K562 (cell line): ENCODE results near the gene TMEM209. TPM values are rescaled to one million over a fixed set of nuclear protein-coding genes. Genes with fewer than 3 reads are reported as not detected.

ENCODE experiments used
- ARID1B ChIP-seq: fragments of 450-650 bp; IDR thresholded peaks from 2 replicates; pipeline ENCODE4 v1.6.1; 2016; ENCODE audit warnings: antibody characterized with exemption, mild to moderate bottlenecking, inconsistent platforms
- CBFA2T2 ChIP-seq: fragments of 450-650 bp; conservative IDR thresholded peaks from 2 replicates; pipeline ENCODE4 v1.6.1; 2017; ENCODE audit warnings: mild to moderate bottlenecking
- CBFA2T3 ChIP-seq: fragments of 450-650 bp; IDR thresholded peaks from 2 replicates; pipeline ENCODE4 v1.6.1; 2017
- CHCHD3 ChIP-seq: fragments of 250-450 bp; sonication (Bioruptor Pico); IDR thresholded peaks from 2 replicates; pipeline ENCODE4 v2.1.2; 2022; ENCODE audit warnings: mild to moderate bottlenecking
- FOXM1 ChIP-seq, 2 experiments: fragments of 450-650 bp in 1 of 2; sonication (generic) in 1 of 2; formaldehyde crosslinking in 1 of 2; IDR thresholded peaks; 2 replicates each; pipeline versions ENCODE4 v1.6.1 to v1.9.0; 2017 to 2022; ENCODE audit warnings: low read depth in 2 of 2, mild to moderate bottlenecking in 2 of 2, missing genetic modification reagents in 1 of 2, moderate library complexity in 1 of 2
- HDAC1 ChIP-seq, 2 experiments: fragments of 450-650 bp; IDR thresholded peaks; 2 replicates each; pipeline ENCODE4 v1.6.1; 2016 to 2017; ENCODE audit warnings: inconsistent platforms in 1 of 2, mild to moderate bottlenecking in 1 of 2, moderate library complexity in 1 of 2
- HDAC2 ChIP-seq: fragments of 450-650 bp; IDR thresholded peaks from 2 replicates; pipeline ENCODE4 v1.6.1; 2016; ENCODE audit warnings: mild to moderate bottlenecking
- KDM1A ChIP-seq, 2 experiments: fragments of 450-650 bp; IDR thresholded peaks; 2 replicates each; pipeline ENCODE4 v1.6.1; 2016; ENCODE audit warnings: mild to moderate bottlenecking in 2 of 2
- NFATC3 ChIP-seq: fragments of 450-650 bp; IDR thresholded peaks from 2 replicates; pipeline ENCODE4 v1.6.1; 2017; ENCODE audit warnings: mild to moderate bottlenecking
- NR1H2 ChIP-seq: sonication (generic); formaldehyde crosslinking; IDR thresholded peaks from 2 replicates; pipeline ENCODE4 v1.4.0; 2020; ENCODE audit warnings: mild to moderate bottlenecking, missing genetic modification reagents
- POLR2AphosphoS5 ChIP-seq: IDR thresholded peaks from 2 replicates; pipeline ENCODE4 v1.6.1; 2011; ENCODE audit warnings: mild to moderate bottlenecking, low read depth, low read length, moderate library complexity; ENCODE audit not compliant: control insufficient read depth, insufficient read depth
- PTTG1 ChIP-seq: fragments of 450-650 bp; IDR thresholded peaks from 2 replicates; pipeline ENCODE4 v1.6.1; 2016; ENCODE audit warnings: low read depth, mild to moderate bottlenecking, missing genetic modification characterization, missing compliant biosample characterization
- RCOR1 ChIP-seq, 2 experiments: IDR thresholded peaks; 2 replicates each; pipeline ENCODE4 v1.6.1; 2012; ENCODE audit warnings: low read depth in 2 of 2, low read length in 2 of 2, borderline replicate concordance in 1 of 2, improper control_type of control experiment in 1 of 2
- SMAD3 ChIP-seq: fragments of 450-650 bp; formaldehyde crosslinking; conservative IDR thresholded peaks from 2 replicates; pipeline ENCODE4 v1.4.0; 2020; ENCODE audit warnings: mild to moderate bottlenecking
- TAL1 ChIP-seq: fragments of 450-650 bp; IDR thresholded peaks from 2 replicates; pipeline ENCODE4 v1.6.1; 2016; ENCODE audit warnings: mild to moderate bottlenecking
- TCF3 ChIP-seq: sonication (generic); formaldehyde crosslinking; IDR thresholded peaks from 2 replicates; pipeline ENCODE4 v1.4.0; 2020; ENCODE audit warnings: mild to moderate bottlenecking, missing genetic modification reagents
- TEAD4 ChIP-seq, 2 experiments: sonication (generic) in 1 of 2; formaldehyde crosslinking in 1 of 2; IDR thresholded peaks; 2 replicates each; pipeline versions ENCODE4 v1.6.1 to v1.8.0; 2012 to 2022; ENCODE audit warnings: borderline replicate concordance in 1 of 2, inconsistent platforms in 1 of 2, low read length in 1 of 2, mild to moderate bottlenecking in 1 of 2, missing genetic modification reagents in 1 of 2
- TRIM24 ChIP-seq, 2 experiments: fragments of 450-650 bp; IDR thresholded peaks; 2 replicates each; pipeline ENCODE4 v1.6.1; 2016
- ZBTB26 ChIP-seq: fragments of 450-650 bp; formaldehyde crosslinking; IDR thresholded peaks from 2 replicates; pipeline ENCODE4 v1.4.0; 2022; ENCODE audit warnings: missing genetic modification characterization
- ZNF384 ChIP-seq: IDR thresholded peaks from 2 replicates; pipeline ENCODE4 v1.6.1; 2012; ENCODE audit warnings: low read depth, low read length, improper control_type of control experiment
- ZNF518B ChIP-seq: fragments of 250-450 bp; sonication (Bioruptor Pico); IDR thresholded peaks from 2 replicates; pipeline ENCODE4 v1.5.0; 2021; ENCODE audit warnings: mild to moderate bottlenecking, moderate library complexity
- ZNF699 ChIP-seq: fragments of 250-450 bp; sonication (Bioruptor Pico); IDR thresholded peaks from 2 replicates; pipeline ENCODE4 v1.8.0; 2021; ENCODE audit warnings: mild to moderate bottlenecking, moderate library complexity; ENCODE audit not compliant: insufficient replicate concordance
- polyA plus RNA-seq, 8 experiments: library from polyadenylated mRNA; depleted of rRNA in 4 of 8; stranded (reverse) in 5 of 8; unstranded in 3 of 8; fragments of >200 nt; fragmentation: Nextera tagmentation in 2 of 8; fragmentation: Illumina TruSeq in 1 of 8; extraction: Ambion mirVana in 2 of 8; extraction: Trizol in 1 of 8; gene quantifications; 2 replicates each; pipeline versions ENCODE4 v1.2.1 to v1.2.3, GENCODE V29; 2011 to 2014; ENCODE audit warnings: inconsistent platforms in 1 of 8, missing spikeins in 1 of 8
- total RNA-seq, 7 experiments: library from RNA; depleted of rRNA in 6 of 7; stranded (reverse); fragments of >200 nt in 6 of 7; fragmentation: Illumina TruSeq in 2 of 7; extraction: Trizol in 2 of 7; gene quantifications; 2 replicates each; pipeline versions ENCODE4 v1.2.1 to v1.2.3, GENCODE V29; 2011 to 2021; ENCODE audit warnings: low replicate concordance in 1 of 7
- TF ChIP-seq, protein P1 (sequence below): fragments of 450-650 bp; IDR thresholded peaks from 2 replicates; pipeline ENCODE4 v1.6.1; 2017; ENCODE audit warnings: antibody characterized with exemption

The TMEM209 gene
- total and polyA plus RNA-seq, 9 of the 15 experiments (the other 6 are each of a cell fraction or from before 2014, with no cell fraction given): 36.8 to 116 (median 76.6) TPM

- TF ChIP-seq ZBTB26: no peak
- no peak for TF ChIP-seq SMAD3 (CRISPR knock-in tag)
- peak; percentile 62 to 92; a peak in 3 of 4 replicates for TF ChIP-seq HDAC1 (IDR thresholded peaks at IDR 0.05)
- TF ChIP-seq TAL1: peak; percentile 61
- peak; percentile 76 for TF ChIP-seq CBFA2T2
- peak; percentile 62 for TF ChIP-seq ZNF384
- TF ChIP-seq, protein P1, sequence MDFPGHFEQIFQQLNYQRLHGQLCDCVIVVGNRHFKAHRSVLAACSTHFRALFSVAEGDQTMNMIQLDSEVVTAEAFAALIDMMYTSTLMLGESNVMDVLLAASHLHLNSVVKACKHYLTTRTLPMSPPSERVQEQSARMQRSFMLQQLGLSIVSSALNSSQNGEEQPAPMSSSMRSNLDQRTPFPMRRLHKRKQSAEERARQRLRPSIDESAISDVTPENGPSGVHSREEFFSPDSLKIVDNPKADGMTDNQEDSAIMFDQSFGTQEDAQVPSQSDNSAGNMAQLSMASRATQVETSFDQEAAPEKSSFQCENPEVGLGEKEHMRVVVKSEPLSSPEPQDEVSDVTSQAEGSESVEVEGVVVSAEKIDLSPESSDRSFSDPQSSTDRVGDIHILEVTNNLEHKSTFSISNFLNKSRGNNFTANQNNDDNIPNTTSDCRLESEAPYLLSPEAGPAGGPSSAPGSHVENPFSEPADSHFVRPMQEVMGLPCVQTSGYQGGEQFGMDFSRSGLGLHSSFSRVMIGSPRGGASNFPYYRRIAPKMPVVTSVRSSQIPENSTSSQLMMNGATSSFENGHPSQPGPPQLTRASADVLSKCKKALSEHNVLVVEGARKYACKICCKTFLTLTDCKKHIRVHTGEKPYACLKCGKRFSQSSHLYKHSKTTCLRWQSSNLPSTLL: no peak
- TF ChIP-seq NR1H2 (CRISPR knock-in tag): no peak
- TF ChIP-seq RCOR1 (IDR thresholded peaks at IDR 0.05; ENCODE audit: borderline replicate concordance in 1 of 2, low read depth in 2 of 2, low read length in 2 of 2): peak; percentile 79 to 97
- no peak for TF ChIP-seq ZNF699 (CRISPR knock-in tag)
- no peak for TF ChIP-seq CHCHD3
- TF ChIP-seq POLR2AphosphoS5: 0 out of 2 replicates have a peak, but pooled peaks have one; percentile 39
- no peak for TF ChIP-seq PTTG1 (tag)
- TF ChIP-seq FOXM1 (IDR thresholded peaks at IDR 0.05; ENCODE audit: low read depth): peak; percentile 44; the same call in 1 of the 2 replicates
- no peak for TF ChIP-seq FOXM1 (CRISPR knock-in tag; IDR thresholded peaks at IDR 0.05; ENCODE audit: low read depth)
- peak; percentile 64 for TF ChIP-seq TEAD4 (IDR thresholded peaks at IDR 0.05; ENCODE audit: low read length)
- no peak for TF ChIP-seq TEAD4 (CRISPR knock-in tag; IDR thresholded peaks at IDR 0.05; ENCODE audit: borderline replicate concordance)
- TF ChIP-seq ARID1B: peak; percentile 49; the same call in 1 of the 2 replicates
- no peak for TF ChIP-seq NFATC3
- TF ChIP-seq TCF3 (CRISPR knock-in tag): peak; percentile 67
- TF ChIP-seq HDAC2: peak; percentile 96
- peak; percentile 97 to 98 for TF ChIP-seq KDM1A (IDR thresholded peaks at IDR 0.05)
- peak; percentile 88 for TF ChIP-seq CBFA2T3
- no peak for TF ChIP-seq ZNF518B
- TF ChIP-seq TRIM24 (IDR thresholded peaks at IDR 0.05): 0 out of 4 replicates have a peak, but pooled peaks of 1 of the 2 experiments have one; percentile 31
These were observed 17.8 kb downstream of the TMEM209 start (continued) for GRCh38 chr7:130187360-130187759.
